ENCODE data around the gene SF3A2. TPM values are rescaled to one million over a fixed set of nuclear protein-coding genes. Genes with fewer than 3 reads are reported as not detected.

The SF3A2 gene
- polyA plus RNA-seq, 12 donors: 43.8 to 91.0 (median 53.3) TPM; not detected in 1

DNA sequence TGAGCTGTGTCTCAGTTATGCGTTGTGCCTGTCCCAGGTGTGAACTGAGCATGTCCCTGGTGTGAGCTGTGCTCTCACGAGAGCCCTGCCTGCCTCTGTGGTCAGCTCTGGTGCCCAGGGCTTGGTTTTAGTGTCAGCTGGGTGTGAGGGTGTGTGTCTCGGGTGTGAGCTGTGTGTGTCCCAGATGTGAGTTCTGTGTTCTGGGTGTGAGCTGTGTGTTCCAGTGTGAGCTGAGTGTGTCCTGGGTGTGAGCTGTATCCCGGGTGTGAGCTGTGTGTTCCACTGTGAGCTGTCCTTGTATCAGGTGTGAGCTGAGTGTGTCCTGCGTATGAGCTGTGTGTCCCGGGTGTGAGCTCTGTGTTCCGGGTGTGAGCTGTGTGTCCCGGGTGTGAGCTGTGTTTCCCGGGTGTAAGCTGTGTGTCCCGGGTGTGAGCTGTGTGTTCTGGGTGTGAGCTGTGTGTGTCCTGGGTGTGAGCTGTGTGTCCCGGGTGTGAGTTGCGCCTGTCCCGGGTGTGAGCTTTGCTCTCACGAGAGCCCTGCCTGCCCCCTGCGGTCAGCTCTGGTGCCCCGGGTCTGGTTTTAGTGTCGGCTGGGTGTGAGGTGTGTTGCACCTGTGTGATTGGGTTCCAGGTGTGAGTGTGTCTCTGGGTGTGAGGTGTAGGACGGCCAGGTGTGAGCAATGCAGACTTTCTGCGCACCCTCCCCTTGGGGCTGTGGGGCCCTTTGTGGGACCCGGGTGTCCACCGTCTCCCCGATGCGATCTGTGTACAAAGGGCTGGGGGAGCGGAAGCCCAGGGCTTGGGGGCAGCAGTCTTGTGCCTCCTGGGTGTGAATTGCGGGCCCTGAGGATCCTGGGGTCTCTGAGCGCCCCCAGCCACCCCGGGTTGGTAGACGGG, 52.4 kb downstream of the SF3A2 start:
- no peak for DNase-seq

DNA sequence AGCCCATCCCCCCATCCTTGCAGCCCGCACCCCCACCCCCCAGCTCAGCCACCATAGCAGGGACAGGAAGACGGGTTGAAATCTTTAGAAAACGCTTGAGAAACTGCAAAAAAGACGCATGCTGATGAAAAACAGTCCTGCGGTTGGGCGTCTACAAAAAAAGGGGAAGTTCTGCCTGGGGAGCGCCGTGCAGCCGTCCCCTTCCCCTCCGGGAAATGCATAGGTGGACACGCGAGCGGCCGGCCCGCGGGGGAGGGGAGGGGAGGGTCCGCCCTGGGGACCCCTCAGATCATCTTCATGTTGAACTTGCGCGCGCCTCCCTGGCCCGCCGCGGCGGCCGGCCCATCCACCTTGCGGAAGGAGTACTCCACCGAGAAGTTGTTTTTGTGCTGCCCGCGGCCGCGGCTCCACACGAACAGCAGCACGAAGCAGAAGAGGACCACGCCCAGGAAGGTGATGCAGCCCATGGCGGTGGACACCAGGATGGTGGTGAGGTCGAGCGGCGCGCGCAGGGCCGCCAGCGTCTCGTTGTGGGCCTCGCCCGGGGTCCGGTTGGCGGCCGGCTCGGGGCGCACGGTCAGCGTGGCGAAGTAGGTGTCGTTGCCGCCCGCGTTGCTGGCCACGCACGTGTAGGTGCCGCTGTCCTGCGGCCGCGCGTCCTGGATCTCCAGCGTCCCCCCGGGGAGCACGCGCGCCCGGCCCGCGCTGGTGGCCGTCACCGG, 53.3 kb downstream of the SF3A2 start:
- DNase-seq: no peak

DNA sequence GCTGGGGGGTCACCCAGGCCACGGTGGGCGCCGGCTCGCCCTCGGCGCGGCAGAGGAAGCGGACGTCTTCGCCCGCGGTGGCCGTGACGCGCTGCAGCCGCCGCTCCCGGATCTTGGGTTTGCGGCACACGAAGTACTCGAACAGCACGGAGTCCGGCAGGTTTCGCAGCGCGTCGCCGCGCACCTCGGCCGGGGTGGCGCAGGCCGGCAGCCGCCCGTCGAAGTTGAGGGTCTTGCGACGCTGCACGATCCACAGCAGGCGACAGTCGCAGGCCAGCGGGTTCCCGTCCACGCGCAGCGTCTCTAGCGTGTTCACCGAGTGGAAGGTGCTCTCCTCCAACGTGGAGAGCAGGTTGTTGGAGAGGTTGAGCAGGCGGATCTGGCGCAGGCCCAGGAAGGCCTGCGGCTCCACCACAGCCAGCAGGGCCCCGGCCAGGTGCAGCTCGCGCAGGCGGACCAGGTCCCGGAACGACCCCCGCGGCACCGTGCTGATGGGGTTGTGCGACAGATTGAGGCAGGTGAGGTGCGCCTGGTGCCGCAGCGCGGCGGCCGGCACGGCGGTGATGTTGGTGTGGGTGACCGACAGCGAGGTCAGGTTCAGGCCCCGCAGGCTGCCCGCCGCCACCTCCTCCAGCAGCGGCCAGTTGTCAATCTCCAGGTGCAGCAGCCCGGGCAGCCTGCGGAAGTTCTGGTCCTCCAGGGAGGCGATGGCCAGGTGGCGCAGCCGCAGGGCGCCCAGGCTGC, 54.0 kb downstream of the SF3A2 start:
- DNase-seq: no peak

DNA sequence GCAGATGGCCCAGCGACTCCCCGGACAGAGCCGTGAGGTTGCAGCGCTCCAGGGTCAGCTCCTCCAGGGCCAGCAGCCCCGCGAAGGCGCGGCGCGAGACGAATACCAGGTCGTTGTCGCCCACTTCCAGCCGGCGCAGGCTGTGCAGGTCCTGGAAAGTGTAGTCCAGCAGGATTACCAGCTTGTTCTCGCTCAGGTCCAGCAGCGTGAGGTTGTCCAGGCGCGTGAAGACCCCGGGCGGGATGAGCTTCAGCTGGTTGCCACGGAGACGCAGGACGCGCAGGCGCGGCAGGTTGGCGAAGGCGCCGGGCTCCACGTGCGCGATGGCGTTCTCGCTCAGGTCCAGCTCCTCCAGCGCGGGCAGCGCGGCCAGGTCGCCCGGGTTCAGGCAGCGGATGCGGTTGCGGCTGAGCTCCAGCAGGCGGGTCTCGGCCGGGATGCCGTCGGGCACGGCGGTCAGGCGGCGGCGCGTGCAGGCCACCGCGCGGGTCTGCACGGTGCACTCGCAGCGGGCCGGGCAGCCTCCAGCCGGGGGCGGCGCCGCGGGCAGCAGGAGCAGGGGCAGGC, 54.6 kb downstream of the SF3A2 start:
- DNase-seq: no peak

DNA sequence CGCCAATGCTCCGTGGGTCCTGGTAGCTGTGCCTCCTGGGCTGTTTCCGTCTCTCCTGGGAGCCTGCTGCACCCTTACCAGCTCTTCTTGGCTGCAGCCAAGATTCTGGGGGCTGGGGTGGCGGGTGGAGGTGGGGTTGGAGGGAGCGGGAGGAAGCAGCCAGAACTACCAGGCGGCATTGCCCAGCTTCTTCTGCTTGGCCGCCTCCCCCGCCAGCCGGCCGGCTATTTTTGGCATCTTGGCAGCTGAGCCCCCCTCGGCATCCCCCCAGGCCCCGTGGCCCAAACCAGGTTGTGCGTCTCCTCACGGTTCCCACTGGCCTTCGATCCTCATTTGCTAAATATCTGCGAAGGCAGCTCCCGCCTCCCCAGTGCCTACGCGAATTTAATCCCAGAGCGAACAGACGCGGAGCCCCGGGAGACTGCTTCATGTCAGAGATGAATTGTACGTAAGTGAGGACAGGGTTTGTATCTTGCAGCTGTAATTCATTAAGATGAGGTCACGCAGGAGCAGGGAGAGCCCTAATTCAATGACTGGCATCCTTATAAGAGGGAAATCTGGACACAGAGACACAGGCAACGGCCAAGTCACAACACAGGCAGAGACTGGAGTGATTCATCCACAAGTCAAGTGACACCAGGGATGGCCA, 58.2 kb downstream of the SF3A2 start:
- DNase-seq: no peak

DNA sequence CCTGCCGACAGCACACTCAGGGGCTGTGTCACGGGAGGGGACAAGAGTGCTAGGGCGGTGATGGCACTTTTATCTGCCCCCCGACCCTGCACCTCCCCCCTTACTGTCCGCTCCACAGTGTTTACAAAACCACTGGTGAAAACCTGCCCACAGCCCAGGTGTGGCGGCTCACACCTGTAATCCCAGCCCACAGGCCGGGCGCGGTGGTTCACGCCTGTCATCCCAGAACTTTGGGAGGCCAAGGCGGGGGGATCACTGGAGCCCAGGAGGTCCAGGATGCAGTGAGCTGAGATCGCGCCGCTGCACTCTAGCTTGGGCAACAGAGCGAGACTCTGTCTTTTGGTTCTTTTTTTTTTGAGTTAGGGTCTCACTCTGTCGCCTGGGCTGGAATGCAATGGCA, 59.5 kb downstream of the SF3A2 start:
- DNase-seq: no peak

Other genes starting within 250 kb of the SF3A2 start
- gene BTBD2, start 221.1 kb upstream of the SF3A2 start, polyA plus RNA-seq (ENCODE audit: insufficient read length in 12 of 12): 10 to 100 TPM in 11 of 12 donors, not detected in 1; 51.2 to 83.3 (median 59.4) TPM
- gene MKNK2, start 185.6 kb upstream of the SF3A2 start, polyA plus RNA-seq (ENCODE audit: insufficient read length in 12 of 12): 100 to 1,000 TPM in 3 of 12 donors, 10 to 100 TPM in 9; 51.7 to 925 (median 82.0) TPM
- gene MOB3A, start 140.5 kb upstream of the SF3A2 start, polyA plus RNA-seq (ENCODE audit: insufficient read length in 12 of 12): 10 to 100 TPM in 11 of 12 donors, not detected in 1; 14.5 to 28.4 (median 15.8) TPM
- gene IZUMO4, start 139.9 kb upstream of the SF3A2 start, polyA plus RNA-seq (ENCODE audit: insufficient read length in 12 of 12): 1 to 10 TPM in 9 of 12 donors, under 1 TPM in 1, not detected in 2; 0.97 to 3.8 (median 2.0) TPM
- gene AP3D1, start 85.3 kb upstream of the SF3A2 start, polyA plus RNA-seq (ENCODE audit: insufficient read length in 12 of 12): 10 to 100 TPM in 11 of 12 donors, not detected in 1; 32.3 to 77.2 (median 59.1) TPM
- 10 to 100 TPM in 11 of 12 donors, not detected in 1; 17.0 to 30.7 (median 21.3) TPM for gene DOT1L, start 72.9 kb upstream of the SF3A2 start, polyA plus RNA-seq (ENCODE audit: insufficient read length in 12 of 12)
- gene PLEKHJ1, start 495 bp upstream of the SF3A2 start, polyA plus RNA-seq (ENCODE audit: insufficient read length in 12 of 12): 100 to 1,000 TPM in 1 of 12 donors, 10 to 100 TPM in 10, not detected in 1; 41.5 to 161 (median 54.8) TPM
- 1 to 10 TPM in 10 of 12 donors, under 1 TPM in 1, not detected in 1; 0.28 to 7.8 (median 4.2) TPM for gene AMH, start 12.5 kb downstream of the SF3A2 start, polyA plus RNA-seq (ENCODE audit: insufficient read length in 12 of 12)
- gene JSRP1, start 19.6 kb downstream of the SF3A2 start, polyA plus RNA-seq (ENCODE audit: insufficient read length in 12 of 12): 100 to 1,000 TPM in 1 of 12 donors, 10 to 100 TPM in 10, not detected in 1; 28.5 to 107 (median 53.7) TPM
- gene PEAK3, start 45.4 kb downstream of the SF3A2 start, polyA plus RNA-seq (ENCODE audit: insufficient read length in 12 of 12): under 1 TPM in 7 of 12 donors, not detected in 5; 0.05 to 0.16 (median 0.09) TPM
- under 1 TPM in 5 of 12 donors, not detected in 7; 0.08 to 0.32 (median 0.11) TPM for gene LINGO3, start 71.3 kb downstream of the SF3A2 start, polyA plus RNA-seq (ENCODE audit: insufficient read length in 12 of 12)
- gene LSM7, start 91.8 kb downstream of the SF3A2 start, polyA plus RNA-seq (ENCODE audit: insufficient read length in 12 of 12): 10 to 100 TPM in 11 of 12 donors, not detected in 1; 51.9 to 73.7 (median 62.8) TPM
- gene SPPL2B, start 91.9 kb downstream of the SF3A2 start, polyA plus RNA-seq (ENCODE audit: insufficient read length in 12 of 12): 10 to 100 TPM in 11 of 12 donors, not detected in 1; 23.0 to 83.0 (median 35.4) TPM
- gene TMPRSS9, start 123.4 kb downstream of the SF3A2 start, polyA plus RNA-seq (ENCODE audit: insufficient read length in 12 of 12): 1 to 10 TPM in 1 of 12 donors, under 1 TPM in 10, not detected in 1; 0.10 to 4.4 (median 0.28) TPM
- gene TIMM13, start 190.8 kb downstream of the SF3A2 start, polyA plus RNA-seq (ENCODE audit: insufficient read length in 12 of 12): 100 to 1,000 TPM in 1 of 12 donors, 10 to 100 TPM in 10, not detected in 1; 58.2 to 110 (median 74.9) TPM
- 100 to 1,000 TPM in 1 of 12 donors, 10 to 100 TPM in 11; 44.8 to 322 (median 65.0) TPM for gene LMNB2, start 220.1 kb downstream of the SF3A2 start, polyA plus RNA-seq (ENCODE audit: insufficient read length in 12 of 12)
- gene GADD45B, start 239.3 kb downstream of the SF3A2 start, polyA plus RNA-seq (ENCODE audit: insufficient read length in 12 of 12): 10 to 100 TPM in 5 of 12 donors, 1 to 10 TPM in 6, not detected in 1; 7.8 to 20.2 (median 8.7) TPM